HG03135 (cell line): ENCODE measurements around the gene MPC1L.
A peak's percentile ranks its signal among the peaks of the same experiment; 100 is the strongest.

Experiments
- ATAC-seq: cut with Tn5 transposase; IDR thresholded peaks from one replicate; pipeline ENCODE4 v1.9.1; 2021; ENCODE audit warnings: mild to moderate bottlenecking, moderate library complexity; ENCODE audit not compliant: unreplicated experiment

MPC1L gene

GRCh38 chrX:40625294-40625693 is 2.1 kb downstream of the MPC1L start:
- ATAC-seq = no peak

GRCh38 chrX:40628506-40628905 is 5.3 kb downstream of the MPC1L start:
- no peak for ATAC-seq

GRCh38 chrX:40632199-40632598 is 9.0 kb downstream of the MPC1L start:
- ATAC-seq = no peak

GRCh38 chrX:40637687-40638086 is 14.5 kb downstream of the MPC1L start:
- no peak for ATAC-seq

- no peak for ATAC-seq
These were observed 20.9 kb downstream of the MPC1L start for GRCh38 chrX:40644176-40644575.

- ATAC-seq = peak; percentile 37
These were observed 21.7 kb downstream of the MPC1L start for GRCh38 chrX:40644821-40645358.

GRCh38 chrX:40646489-40647306 is 23.5 kb downstream of the MPC1L start:
- ATAC-seq = peak; percentile 27

GRCh38 chrX:40647307-40648197 is 24.3 kb downstream of the MPC1L start, which contains the start of gene CXorf38:
Gene CXorf38 (minus strand): TSS chrX:40647561. CDS start chrX:40647520, 41 bp downstream.
- ATAC-seq = peak; percentile 68

GRCh38 chrX:40651620-40652223 is 28.5 kb downstream of the MPC1L start:
- ATAC-seq = no peak

GRCh38 chrX:40652664-40653063 is 29.4 kb downstream of the MPC1L start:
- no peak for ATAC-seq

- ATAC-seq = no peak
These were observed 30.3 kb downstream of the MPC1L start for GRCh38 chrX:40653535-40653934.

GRCh38 chrX:40660381-40660780 is 37.2 kb downstream of the MPC1L start:
- ATAC-seq = no peak

GRCh38 chrX:40661489-40661888 is 38.3 kb downstream of the MPC1L start:
- no peak for ATAC-seq

- no peak for ATAC-seq
These were observed 40.0 kb downstream of the MPC1L start for GRCh38 chrX:40663078-40663740.

GRCh38 chrX:40663880-40664630 is 40.8 kb downstream of the MPC1L start:
- no peak for ATAC-seq

- ATAC-seq = no peak
These were observed 47.9 kb downstream of the MPC1L start for GRCh38 chrX:40671126-40671525.
